Mesodermal cell (in vitro differentiated cells): ENCODE results near the gene MPZL2.
A peak's percentile ranks its signal among the peaks of the same experiment; 100 is the strongest.

Source experiments
- H3K27ac ChIP-seq: 2 replicates; pipeline ENCODE4 v1.7.0; 2013; ENCODE audit warnings: mild to moderate bottlenecking, low read depth, low read length, moderate library complexity; ENCODE audit not compliant: severe bottlenecking
- H3K36me3 ChIP-seq: 2 replicates; pipeline ENCODE4 v1.7.1; 2013; ENCODE audit warnings: mild to moderate bottlenecking, low read length, moderate library complexity; ENCODE audit not compliant: control insufficient read depth, insufficient read depth
- H3K4me1 ChIP-seq: one replicate; pipeline ENCODE4 v1.7.1; 2013; ENCODE audit warnings: mild to moderate bottlenecking, low read length; ENCODE audit not compliant: insufficient read depth, control insufficient read depth, poor library complexity, severe bottlenecking
- H3K4me3 ChIP-seq: 2 replicates; pipeline ENCODE4 v1.7.0; 2013; ENCODE audit warnings: low read length, control low read depth, mild to moderate bottlenecking; ENCODE audit not compliant: insufficient read depth, poor library complexity, severe bottlenecking; ENCODE audit errors: extremely low read depth
- H3K9me3 ChIP-seq: 2 replicates; pipeline ENCODE4 v1.7.1; 2013; ENCODE audit warnings: mild to moderate bottlenecking, low read length, moderate library complexity; ENCODE audit not compliant: control insufficient read depth
- WGBS, 2 experiments: methylation state at CpG; one replicate each; pipeline ENCODE4 v1.1.5; 2013; ENCODE audit warnings: missing lambda C conversion rate in 2 of 2; ENCODE audit not compliant: insufficient coverage in 2 of 2; 5-methylcytosine and 5-hydroxymethylcytosine counted together

The MPZL2 gene

DNA sequence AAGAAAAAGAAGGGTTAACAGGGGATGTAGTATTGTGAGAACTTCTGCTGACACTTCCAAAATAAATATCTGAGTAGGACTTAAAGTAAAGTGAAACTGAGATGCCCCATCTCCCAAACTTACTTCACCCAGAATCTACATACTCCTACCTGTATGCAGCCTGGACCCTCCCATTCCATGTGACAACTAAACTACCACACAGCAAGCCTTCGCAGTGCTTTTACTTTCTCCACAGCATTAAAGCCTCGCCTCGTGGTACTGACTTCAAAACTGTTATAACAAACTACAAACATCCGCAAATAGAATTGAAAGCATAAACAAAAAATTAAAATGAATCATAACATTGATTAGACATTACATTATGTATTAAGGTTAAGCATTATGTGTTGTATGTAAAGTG, 985 bp downstream of the MPZL2 start:
- no peaks in the 10 kb centered on the region for H3K36me3 ChIP-seq
- 83 to 100% methylated on average over 1 of the region's 4 CpGs for WGBS, 2 experiments
- H3K4me3 ChIP-seq = no peak overlapping the region
- no peak overlapping the region for H3K27ac ChIP-seq
- H3K9me3 ChIP-seq = no peaks in the 10 kb centered on the region
- no peaks in the 10 kb centered on the region for H3K4me1 ChIP-seq

DNA sequence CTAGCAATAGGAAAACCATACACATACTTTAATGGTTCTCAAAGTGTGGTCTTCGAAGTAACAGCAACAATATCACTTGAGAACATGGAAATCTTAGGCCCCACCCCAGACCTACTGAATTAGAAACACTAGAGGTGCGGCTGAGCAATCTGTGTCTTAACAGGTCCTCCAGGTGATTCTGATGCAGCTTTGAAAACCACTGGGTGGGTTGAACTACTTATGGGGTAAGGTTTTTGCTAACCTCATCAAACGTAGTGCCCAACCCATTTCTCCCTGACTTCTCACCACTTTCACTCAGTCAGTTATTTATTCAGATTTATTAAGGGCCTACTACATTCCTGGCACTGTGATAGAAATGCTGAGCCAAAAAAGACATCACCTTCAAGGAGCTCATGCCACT, 3.7 kb downstream of the MPZL2 start:
- Histone ChIP-seq H3K9me3 (no peaks in the 10 kb centered on the region), H3K27ac (no peak overlapping the region), H3K36me3 (no peaks in the 10 kb centered on the region), H3K4me1 (no peaks in the 10 kb centered on the region), H3K4me3 (no peak overlapping the region)
- 100% methylated on average over 1 of the region's 3 CpGs; no CpG with 5 or more reads in 1 of the 2 experiments for WGBS, 2 experiments

DNA sequence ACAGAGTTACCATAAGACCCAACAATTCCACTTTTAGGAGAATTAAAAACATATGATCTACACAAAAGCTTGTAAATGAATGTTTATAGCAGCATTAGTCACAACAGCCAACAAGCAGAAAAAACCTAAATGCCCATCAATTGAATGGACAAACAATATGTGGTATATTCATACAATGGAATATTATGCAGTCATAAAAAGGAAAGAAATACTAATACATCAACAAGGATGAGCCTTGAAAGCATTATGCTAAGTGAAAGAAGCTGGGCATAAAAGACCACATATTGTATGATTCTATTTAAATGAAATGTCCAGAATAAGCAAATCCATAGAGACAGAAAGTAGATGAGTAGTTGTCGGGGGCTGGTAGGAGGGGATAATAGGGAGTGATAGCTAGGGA, 5.0 kb downstream of the MPZL2 start:
- H3K27ac ChIP-seq = no peak overlapping the region
- H3K36me3 ChIP-seq = no peaks in the 10 kb centered on the region
- H3K9me3 ChIP-seq = no peaks in the 10 kb centered on the region
- no peak overlapping the region for H3K4me3 ChIP-seq
- no peaks in the 10 kb centered on the region for H3K4me1 ChIP-seq
- WGBS, 2 experiments = 100% methylated on average over 1 of the region's 1 CpG; no CpG with 5 or more reads in 1 of the 2 experiments

DNA sequence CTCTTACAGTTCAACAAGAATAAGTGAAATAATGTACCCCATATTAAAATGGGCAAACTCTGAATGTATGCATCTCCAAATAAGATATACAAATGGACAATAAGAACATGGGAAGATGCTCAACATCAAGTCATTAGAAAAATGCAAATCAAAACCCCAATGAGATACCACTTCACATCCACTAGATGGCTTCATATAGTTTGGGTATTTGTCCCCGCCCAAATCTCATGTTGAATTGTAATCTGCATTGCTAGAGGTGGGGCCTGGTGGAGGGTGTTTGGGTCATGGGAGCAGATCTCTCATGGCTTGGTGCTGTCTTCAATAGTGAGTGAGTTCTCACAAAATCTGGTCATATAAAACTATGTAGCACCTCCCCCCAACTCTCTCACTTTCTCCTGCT, 5.7 kb downstream of the MPZL2 start:
- Histone ChIP-seq H3K9me3 (no peaks in the 10 kb centered on the region), H3K36me3 (no peaks in the 10 kb centered on the region), H3K4me3 (no peak overlapping the region), H3K4me1 (no peaks in the 10 kb centered on the region), H3K27ac (no peak overlapping the region)
- no CpG with 5 or more reads among the region's 1 CpG for WGBS, 2 experiments

DNA sequence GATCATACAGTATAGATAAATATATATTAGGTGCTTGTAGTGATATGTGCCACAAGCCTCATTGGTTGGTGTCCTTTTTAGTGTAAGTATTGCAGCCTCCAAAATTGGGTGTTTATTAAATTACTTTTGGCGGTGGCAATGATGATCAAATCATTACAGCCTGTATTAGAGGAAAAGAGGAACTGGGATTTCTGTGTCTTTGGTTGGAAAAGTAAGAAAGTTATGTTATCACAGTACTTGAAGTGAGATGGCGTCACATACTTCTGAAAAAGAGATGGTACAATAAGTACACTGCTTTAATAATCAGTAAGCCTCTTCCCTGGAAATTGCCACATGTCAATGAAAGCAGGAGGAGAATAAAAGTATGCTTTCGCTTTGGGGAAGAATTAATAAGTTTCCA, 11.4 kb downstream of the MPZL2 start:
- H3K9me3 ChIP-seq = peaks cover 6% of the 10 kb centered on the region
- H3K27ac ChIP-seq = no peak overlapping the region
- H3K36me3 ChIP-seq = no peaks in the 10 kb centered on the region
- 80 to 83% methylated on average over 1 of the region's 3 CpGs for WGBS, 2 experiments
- no peaks in the 10 kb centered on the region for H3K4me1 ChIP-seq
- peak overlapping the region; percentile 46 for H3K4me3 ChIP-seq

DNA sequence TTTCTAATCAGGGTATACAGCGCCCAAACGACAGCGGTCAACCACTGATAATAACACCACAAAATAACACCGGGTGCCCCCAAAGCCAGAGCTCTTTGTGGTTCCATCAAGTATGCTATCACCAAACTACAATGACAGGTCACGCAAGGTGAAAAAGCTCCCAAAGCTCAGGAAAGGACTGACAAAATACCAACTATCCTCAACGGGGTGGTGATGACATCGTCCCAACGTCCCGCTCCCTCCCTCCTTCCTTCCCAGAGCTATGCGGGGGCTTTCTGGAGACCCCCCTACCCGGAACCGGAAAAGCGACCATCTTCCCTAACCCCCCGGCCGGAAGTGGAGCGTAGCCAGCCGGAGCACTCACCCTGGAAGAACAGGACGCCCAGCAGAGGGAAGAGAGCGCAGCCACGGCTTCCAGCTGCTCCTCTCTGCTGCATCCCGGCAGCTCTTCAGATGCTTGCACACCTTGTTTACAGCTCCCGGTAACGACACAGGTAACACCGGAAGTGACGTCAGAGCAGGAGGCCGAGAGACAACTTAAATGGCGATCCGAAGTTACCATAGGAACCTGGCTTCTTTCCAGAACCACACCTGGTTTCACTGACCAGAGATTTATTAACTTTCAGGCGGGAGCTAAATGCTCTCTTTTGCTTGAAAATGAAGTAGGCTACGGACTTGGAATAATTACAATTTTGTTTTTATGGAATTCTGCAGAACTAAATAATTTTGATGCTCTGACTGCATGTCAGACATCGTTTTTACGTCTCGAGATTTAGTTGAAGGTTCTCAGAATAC, 12.0 kb downstream of the MPZL2 start, which contains the start of gene MPZL3:
Gene MPZL3, minus strand, starts transcription at position 508 of the 795 bp plus-strand sequence. Its CDS starts 71 bp downstream, at position 437.
- Histone ChIP-seq H3K27ac (peak within 1 kb of the TSS; percentile 78), H3K36me3 (no peaks in the 10 kb centered on the region), H3K4me3 (peak within 1 kb of the TSS; percentile 46), H3K9me3 (peaks cover 6% of the 10 kb centered on the region), H3K4me1 (no peaks in the 10 kb centered on the region)
- WGBS, 2 experiments = 41 to 48% methylated on average over 26 of the region's 33 CpGs

DNA sequence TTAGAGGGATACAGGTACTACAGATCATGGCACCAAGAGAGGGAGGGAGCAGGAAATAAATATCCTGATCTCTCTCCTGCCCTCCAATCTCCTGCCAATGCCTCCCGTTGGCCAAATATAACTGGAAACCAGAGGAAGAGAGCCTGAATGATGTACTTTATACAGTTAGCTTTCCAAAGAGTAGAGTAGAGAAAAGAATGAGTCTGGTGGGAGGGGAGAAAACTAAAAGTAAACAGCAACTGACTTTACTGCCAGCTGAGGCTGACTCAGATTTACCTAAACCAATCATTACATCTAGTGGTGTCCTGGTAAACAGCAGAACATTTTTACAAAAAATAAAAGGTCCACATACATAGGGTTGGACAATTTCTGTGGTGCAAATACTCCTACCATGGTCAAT, 17.1 kb downstream of the MPZL2 start:
- H3K4me3 ChIP-seq = no peak overlapping the region
- H3K27ac ChIP-seq = no peak overlapping the region
- no CpG with 5 or more reads among the region's 1 CpG for WGBS, 2 experiments
- no peaks in the 10 kb centered on the region for H3K4me1 ChIP-seq
- H3K9me3 ChIP-seq = peaks cover 5% of the 10 kb centered on the region
- H3K36me3 ChIP-seq = no peaks in the 10 kb centered on the region

DNA sequence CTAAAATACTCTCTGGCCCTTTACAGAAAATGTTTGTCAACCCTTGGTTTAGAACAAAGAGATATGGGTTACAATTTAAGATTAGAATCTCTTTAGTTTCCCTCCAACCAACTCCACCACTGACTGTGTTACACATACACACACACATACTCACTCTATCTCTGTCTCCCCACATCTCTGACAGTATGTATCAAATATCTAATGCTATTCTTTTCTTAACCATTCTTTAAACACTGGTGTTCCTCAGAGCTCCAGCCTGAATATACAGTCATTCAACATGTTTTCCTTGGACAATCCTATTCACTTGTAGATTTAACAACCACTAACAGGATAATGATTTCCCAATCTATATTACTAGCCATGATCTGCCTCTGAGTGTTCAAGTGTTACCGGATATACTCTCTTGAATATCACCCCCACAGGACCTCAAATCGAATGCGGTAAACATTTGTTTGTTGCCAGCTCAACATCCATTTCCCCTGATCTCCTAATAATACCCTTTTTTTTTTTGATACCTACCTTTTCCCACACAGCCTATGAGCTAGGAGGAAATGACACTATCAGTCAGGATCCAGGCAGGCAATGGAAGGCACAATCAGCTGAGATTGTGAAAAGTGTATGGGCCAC, 18.0 kb downstream of the MPZL2 start:
- H3K36me3 ChIP-seq = no peaks in the 10 kb centered on the region
- no peak overlapping the region for H3K4me3 ChIP-seq

DNA sequence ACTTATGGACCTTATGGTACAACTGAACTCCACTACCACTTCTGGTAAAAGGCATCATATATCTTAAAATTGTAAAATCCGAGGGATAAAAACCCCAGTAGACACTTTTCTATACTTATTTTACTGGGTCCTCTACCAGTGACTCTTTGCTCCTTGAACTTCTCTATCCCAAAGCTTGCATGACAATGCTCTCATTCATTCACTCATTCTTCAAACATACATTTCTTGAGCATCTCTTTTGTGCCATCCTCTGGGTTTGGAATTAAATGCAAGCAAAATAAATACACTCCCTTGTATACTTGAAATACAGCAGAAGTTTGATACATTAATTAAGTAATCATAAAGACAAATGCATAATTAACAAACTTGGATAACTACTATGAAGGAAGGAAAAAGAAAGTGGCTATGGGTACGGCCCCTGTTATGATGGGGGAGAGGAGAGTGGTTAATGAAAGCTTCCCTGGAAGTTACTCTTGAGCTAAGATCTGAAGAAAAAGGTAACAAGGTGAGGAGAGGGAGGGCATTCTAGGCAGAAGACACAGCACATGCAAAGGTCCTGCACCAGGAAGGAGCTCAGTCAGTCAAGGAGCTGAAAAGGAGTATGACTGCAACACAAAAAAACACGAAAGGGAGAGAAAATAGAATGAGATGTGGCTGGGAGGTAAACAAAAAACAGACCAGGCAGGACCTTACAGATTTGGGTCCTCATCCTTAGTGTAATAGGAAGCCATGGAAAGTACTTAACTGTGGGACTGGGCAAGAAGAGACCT, 19.9 kb downstream of the MPZL2 start:
- WGBS, 2 experiments = 54 to 63% methylated on average over 3 of the region's 3 CpGs
- H3K4me1 ChIP-seq = peaks cover 8% of the 10 kb centered on the region
- no peaks in the 10 kb centered on the region for H3K36me3 ChIP-seq
- H3K4me3 ChIP-seq = no peak overlapping the region
- H3K9me3 ChIP-seq = no peaks in the 10 kb centered on the region
- no peak overlapping the region for H3K27ac ChIP-seq

More for the DNA sequence above, 18.0 kb downstream of the MPZL2 start:
- Histone ChIP-seq H3K27ac (no peak overlapping the region), H3K4me1 (peaks cover 6% of the 10 kb centered on the region), H3K9me3 (no peaks in the 10 kb centered on the region)
- 85 to 100% methylated on average over 2 to 3 of the region's 3 CpGs for WGBS, 2 experiments

DNA sequence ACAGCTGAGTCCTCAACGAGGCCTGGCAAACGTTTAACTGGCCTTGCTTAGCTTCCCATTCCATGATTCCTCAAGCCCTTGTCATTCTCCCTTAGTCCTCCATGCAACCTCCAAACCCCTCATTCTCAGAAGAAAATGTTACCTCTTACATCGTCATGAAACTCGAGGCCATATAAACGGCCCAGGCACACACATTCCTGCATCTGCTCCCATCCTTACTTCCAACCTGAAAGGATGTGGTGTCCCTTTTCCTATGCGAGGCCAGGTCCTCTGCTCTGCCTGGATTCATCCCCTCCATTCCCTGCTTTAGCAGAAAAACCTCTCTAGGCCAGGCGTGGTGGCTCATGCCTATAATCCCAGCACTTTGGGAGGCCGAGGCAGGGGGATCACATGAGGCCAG, 20.9 kb downstream of the MPZL2 start:
- no peaks in the 10 kb centered on the region for H3K9me3 ChIP-seq
- no peak overlapping the region for H3K27ac ChIP-seq
- H3K4me1 ChIP-seq = peaks cover 8% of the 10 kb centered on the region
- no peaks in the 10 kb centered on the region for H3K36me3 ChIP-seq
- WGBS, 2 experiments = 71 to 81% methylated on average over 6 to 7 of the region's 8 CpGs
- no peak overlapping the region for H3K4me3 ChIP-seq
